GM18868 (cell line): ENCODE measurements around the gene ZNHIT1.
A peak's percentile ranks its signal among the peaks of the same experiment; 100 is the strongest.

ENCODE experiments used
- ATAC-seq: cut with Tn5 transposase; IDR thresholded peaks from one replicate; pipeline ENCODE4 v1.9.1; 2021; ENCODE audit warnings: mild to moderate bottlenecking, moderate library complexity; ENCODE audit not compliant: unreplicated experiment

ZNHIT1 gene

GRCh38 chr7:101217388-101218235 is at the start of gene ZNHIT1, which contains the start of gene PLOD3:
TSS of gene ZNHIT1 (plus strand) at chr7:101218165. CDS start at chr7:101218196, 31 bp downstream.
TSS of gene PLOD3 (minus strand) at chr7:101217581. CDS start at chr7:101217274, 307 bp downstream.
- ATAC-seq, result peak; percentile 66

DNA sequence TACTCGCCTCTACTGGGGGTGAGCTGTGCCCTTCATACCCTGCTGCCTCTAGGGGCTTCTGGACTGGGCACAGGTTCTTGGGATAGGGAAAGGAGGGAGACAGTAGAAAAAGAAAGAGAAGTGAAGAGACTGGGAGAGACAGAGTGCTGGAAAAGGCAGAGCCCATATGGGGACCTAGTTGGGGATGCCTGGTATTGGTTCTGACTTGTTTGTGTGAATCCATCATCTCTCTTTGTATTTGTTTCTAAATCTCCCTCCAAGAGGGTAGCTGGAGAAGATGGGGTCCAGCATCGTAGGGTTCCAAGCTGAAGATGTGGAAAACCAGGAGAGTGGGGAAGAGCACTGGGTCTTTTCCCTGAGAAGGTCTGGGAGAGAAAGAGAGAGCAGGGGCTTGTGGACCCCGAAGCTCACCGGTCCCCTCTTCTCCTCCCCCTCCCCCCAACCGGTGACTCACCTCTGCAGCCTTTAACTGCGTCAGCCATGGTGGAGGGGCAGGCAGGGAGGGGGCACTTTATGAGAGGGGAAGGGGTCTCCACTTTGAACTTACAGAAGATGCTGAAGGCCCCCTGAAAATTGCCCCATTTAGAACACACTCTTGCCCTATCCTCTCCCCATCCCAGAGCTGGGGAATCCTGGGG is 49.4 kb upstream of the ZNHIT1 start:
- no peak for ATAC-seq

GRCh38 chr7:101169110-101169837 is 48.7 kb upstream of the ZNHIT1 start:
- ATAC-seq, result no peak

DNA sequence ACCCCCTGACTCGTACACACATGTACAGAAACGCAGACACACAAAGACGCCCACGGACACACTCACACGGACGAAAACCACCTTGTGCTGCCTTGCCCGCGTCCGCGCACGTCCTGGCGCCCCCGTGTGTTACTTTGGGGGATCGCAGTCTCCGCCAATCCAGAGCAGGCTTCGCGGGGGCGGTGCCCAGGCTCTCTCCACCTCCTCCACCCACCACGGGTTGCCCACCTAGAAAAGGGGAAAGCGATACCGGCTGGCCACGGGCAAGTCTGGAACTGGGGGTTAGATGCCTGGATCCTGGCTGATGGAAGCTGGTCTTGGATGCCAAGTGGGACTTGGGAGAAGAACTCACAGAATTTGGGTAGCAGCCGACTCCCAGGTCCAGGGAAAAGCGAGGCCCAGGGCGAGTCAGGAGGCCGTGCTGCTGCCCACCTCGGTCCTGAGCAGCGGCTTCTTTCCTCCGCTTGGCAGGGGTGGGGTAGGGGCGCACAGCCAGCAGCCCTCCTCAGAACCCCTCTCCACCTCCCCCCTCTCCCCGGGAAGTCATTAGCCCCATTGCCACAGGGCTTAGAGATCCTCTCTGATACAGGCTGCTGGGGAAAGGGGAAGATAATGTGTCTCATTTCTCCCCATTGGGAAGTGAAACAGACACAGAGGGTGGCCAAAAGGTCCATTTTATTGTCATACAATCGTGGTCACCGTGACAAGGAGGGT is 48.0 kb upstream of the ZNHIT1 start:
- ATAC-seq, result no peak

DNA sequence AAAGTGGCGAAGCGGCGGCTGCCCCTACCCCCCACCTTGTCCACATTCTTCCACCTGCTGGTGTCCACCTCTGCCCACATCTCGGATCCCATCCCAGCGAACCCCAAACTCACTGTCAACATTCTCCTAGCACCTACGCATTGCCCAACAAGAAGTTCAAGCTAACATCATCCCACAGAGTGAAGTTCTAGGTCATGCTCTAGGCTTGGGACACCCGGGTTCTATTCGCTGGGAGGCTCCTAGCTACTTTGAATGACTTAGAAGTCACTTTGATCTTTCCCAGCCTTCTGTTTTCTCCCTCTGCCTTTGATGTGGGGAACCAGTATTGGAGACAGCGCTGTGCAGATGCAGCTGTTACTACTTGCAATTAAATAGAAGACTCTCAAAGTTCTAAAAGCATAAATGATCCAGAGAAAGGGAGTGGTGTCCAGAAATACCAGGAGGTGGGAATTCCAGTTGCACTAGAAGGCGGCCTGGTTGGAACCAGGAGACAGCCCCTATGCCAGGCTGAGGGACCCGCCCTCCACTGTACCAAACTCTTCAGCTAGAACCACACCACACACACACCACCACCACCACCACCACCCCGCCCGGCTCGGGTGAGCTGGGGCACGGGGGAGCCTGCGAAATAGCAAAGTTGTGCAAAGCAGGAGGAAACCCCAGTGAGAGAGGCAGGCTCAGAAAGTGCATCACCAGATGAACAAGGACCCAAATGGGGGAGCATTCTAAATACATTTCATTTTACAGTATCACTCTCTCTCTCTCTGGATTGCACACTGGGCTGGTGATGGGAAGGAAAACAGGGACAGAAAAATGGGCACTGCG is 47.1 kb upstream of the ZNHIT1 start:
- no peak for ATAC-seq

- ATAC-seq, result no peak
These were observed 46.5 kb upstream of the ZNHIT1 start for GRCh38 chr7:101171442-101171837.

DNA sequence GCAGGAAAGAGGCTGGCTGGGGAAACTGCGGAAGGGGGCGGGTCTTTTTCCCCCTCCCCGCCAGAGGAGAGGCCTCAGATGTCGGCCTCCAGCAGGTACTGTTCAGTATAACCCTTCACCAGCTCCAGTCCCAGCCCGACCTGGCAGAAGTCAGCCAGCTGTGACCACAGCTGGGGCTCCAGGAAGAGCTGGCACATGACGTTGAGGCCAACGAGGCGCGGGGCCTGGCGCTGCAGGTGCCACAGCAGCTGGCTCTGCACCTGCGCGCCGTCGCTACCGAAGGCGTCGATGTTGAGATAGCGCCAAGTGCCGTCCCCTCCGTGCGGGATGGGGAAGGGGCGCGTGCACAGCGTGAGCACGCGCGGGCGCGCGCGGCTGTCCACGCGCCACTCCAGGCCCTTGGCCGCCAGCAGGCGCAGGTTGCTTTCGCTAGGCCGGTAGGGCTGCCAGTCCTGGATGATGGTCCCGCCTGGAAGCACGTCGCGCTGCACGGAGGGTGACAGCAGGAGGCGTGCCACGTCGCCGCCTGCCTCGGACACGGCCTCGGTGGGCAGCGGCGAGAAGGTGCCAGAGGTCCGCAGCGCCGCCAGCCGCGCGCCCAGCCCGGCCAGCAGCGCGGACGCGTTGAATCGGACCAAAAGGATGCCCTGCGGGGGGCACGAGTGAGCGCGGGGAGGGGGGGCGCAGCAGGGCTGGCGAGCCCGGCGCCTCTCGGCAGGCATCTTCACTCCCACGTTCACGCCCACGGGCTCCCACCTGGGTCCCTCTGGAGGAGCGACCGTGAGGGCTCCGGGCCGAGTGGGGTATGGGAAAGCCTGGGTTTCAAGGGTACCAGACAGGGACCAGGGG is 45.7 kb upstream of the ZNHIT1 start:
- no peak for ATAC-seq

DNA sequence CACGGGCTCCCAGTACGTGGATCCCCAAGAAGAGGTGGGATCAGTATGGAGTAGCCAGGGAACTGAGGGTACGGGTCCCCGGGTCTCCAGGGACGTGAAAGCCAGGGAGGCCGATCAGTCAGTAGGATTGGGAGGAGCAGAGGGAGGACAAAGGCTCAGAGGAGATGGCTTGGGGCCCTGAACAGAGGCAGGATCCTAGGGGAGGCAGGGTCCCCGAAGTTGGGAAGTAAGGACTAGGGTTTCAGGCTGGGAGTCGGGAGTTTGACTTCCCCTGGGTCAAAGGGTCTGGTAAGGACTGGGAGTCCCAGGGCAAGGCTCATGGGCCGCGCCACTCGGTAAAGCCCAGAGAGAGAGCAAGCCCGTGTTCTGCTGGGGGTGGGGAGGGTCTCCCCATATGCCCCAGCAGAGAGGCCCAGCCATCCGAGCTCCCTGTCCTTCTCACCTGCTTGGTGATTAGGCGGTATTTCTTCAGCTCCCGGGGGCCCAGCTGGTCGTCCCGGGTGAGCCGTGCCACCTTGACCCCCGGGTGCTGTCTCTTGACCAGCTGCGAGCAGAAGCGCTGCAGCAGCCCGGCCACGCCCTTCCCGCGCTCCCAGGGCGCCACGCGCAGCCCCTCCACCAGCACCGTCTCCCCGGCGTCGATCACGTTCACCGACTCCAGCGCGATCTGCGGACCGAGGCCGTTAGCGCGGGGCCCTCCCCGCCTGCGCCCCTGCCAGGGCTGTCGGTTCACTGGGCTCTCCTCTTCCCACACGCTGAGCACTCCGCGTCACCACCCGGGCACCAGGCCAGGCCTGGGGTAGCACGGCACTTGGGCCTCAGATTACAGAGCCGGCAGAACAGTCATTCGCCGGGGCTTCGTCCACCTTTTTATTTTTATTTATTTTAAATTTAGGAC is 44.9 kb upstream of the ZNHIT1 start:
- ATAC-seq, result no peak

DNA sequence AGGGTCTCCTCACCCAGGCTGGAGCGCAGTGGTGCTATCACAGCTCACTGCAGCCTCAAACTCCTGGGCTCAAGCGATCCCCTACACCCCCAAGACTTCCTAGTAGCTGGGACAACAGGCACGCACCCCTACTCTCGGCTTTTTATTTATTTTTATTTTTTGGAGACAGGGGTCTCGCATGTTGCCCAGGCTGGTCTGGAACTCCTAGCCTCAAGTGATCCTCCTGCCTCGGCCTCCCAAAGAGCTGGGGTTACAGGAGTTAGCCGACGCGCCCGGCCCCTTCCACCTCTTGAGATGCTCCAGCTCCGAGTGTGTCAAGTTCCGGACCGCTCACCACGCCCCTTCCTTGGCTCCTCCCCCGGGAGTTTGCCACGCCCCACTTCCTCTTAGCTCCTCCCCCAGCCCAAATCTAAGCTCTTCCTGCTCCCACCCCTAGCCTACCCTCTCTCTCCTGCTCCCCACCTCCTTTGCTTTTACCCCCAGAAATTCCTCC is 44.2 kb upstream of the ZNHIT1 start:
- ATAC-seq, result no peak

- no peak for ATAC-seq
These were observed 43.6 kb upstream of the ZNHIT1 start for GRCh38 chr7:101174322-101174854.

DNA sequence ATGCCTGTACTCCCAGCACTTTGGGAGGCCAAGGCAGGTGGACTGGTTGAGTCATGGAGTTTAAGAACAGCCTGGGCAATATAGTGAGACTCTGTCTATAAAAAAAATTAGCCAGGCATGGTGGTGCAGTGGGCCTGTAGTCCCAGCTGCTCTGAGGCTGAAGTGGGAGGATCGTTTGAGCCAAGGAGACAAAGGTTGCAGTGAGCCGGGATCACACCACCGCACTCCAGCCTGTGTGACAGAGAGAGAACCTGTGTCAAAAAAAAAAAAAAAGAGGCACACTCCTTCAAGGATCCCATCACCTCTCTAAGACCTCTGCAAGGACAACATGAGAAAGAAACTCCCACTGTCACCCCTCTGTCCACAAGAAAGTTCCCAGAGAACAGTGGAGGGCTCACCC is 42.3 kb upstream of the ZNHIT1 start:
- ATAC-seq, result no peak

GRCh38 chr7:101177644-101178043 is 40.3 kb upstream of the ZNHIT1 start:
- no peak for ATAC-seq

GRCh38 chr7:101179117-101179516 is 38.8 kb upstream of the ZNHIT1 start:
- no peak for ATAC-seq

- no peak for ATAC-seq
These were observed 38.3 kb upstream of the ZNHIT1 start for GRCh38 chr7:101179713-101180112.

- no peak for ATAC-seq
These were observed 37.7 kb upstream of the ZNHIT1 start, which contains the start of gene NAT16 for GRCh38 chr7:101180130-101180755. TSS of gene NAT16 (minus strand) at chr7:101180293. CDS start at chr7:101174807, 5,486 bp downstream.

DNA sequence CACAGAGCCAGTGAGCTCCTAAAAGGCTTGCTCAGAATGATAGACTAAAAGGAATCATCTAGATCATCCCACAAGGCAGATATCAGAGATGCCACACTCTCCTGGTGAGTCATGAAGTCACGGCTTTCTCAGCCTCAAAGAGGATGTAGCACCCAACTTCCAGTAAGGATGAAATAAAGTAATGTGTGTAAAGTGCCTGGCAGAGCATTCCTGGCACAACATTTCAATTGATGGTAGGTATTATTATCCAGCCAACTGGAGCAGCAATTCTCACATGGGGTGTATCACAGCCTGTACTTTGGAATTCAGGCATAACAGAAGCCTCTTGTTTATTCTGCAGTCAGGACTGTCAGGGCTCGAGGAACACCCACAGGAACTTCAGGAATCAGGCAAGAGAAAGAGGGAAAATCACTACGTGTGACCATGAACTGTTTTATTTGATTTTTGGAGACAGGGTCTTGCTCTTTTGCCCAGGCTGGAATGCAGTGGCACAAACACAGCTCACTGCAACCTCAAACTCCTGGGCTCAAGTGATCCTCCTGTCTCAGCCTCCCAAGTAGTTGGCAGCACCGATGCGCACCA is 32.6 kb upstream of the ZNHIT1 start:
- no peak for ATAC-seq

- no peak for ATAC-seq
These were observed 31.8 kb upstream of the ZNHIT1 start for GRCh38 chr7:101186194-101186593.
